ENCODE data around the gene TCHHL1. TPM values are rescaled to one million over a fixed set of nuclear protein-coding genes. Genes with fewer than 3 reads are reported as not detected.

TCHHL1 gene
- total RNA-seq, 1 experiment from 2014 or later = not detected

DNA sequence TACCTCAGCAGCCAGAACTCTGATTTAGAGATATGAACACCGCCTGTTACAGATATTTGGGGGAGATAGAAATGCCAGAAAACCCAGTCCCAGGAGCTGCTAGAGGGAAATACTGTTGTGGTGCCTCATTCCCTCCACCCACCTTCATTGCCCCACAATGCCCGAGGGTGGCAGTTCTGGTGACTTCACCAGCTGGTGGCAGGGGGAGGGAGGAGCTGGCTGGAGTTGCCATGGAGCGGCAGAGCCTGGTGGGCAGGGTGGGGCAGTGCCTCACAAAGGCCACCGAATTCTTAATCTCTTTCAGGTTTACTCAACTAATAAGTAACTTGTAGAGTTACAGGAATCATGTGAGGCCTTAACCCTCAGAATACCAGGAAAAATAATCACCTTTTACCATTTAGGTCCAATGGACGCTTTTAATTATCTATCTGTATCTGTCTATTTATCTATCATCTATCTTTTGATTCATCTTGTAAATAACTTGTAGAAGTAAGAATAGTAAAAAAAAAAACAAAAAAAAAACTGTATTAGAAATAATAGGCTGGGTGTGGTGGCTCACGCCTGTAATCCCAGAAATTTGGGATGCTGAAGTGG is 40.4 kb downstream of the TCHHL1 start (continued):
- TF ChIP-seq, protein P1, sequence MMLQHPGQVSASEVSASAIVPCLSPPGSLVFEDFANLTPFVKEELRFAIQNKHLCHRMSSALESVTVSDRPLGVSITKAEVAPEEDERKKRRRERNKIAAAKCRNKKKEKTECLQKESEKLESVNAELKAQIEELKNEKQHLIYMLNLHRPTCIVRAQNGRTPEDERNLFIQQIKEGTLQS (IDR thresholded peaks at IDR 0.05) = no peak

DNA sequence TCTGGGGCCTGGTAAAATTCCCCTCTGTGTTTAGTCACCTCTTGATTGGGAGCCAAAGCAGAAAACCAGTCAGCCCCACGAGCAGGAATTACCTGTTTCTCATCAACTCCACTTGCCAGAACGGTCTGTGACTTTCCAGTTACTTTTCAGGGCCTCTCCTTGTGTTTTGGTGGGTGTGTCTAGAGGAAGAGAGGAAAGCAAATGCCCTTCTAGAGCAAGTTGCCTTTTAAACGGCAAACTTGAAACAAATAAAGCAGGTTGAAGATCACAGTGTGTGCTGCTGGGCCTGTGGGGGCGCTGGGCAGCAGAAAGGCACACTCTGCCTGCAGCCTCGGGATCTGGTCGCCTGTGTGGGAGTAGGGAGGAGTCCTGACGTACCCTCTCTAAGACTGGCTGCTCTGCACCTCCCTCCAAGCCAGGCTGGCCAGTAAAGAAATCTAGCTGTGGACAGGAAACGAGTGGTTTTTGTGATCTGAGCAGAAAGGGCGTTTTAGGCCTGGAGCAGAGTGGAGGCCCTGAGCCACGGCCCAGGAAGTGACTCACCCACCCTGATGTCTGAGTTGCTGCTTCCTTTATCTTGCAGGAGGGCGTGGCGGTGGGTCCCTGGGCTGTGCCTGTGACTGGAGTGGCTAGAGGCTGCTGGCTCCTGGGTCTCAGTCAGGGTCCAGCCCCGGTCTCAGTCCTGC is 41.0 kb downstream of the TCHHL1 start:
- no peaks in the 10 kb centered on the region for H4K20me1 ChIP-seq (ENCODE audit: insufficient read depth)
- peak; percentile 88 for ATAC-seq
- BruUV-seq (replicated peaks) = no TSS peak
- H3K9me2 ChIP-seq (ENCODE audit: insufficient read depth) = no peaks in the 10 kb centered on the region
- no peaks in the 10 kb centered on the region for H3K36me3 ChIP-seq (ENCODE audit: control insufficient read depth in 1 of 2, insufficient read depth in 2 of 2, low read length in 2 of 2)
- H3K4me1 ChIP-seq (ENCODE audit: control insufficient read depth in 1 of 2, insufficient read depth in 2 of 2, low read length in 2 of 2) = peaks cover 29 to 61% of the 10 kb centered on the region in 2 experiments
- POLR2A ChIA-PET = interaction anchor here (1.2 to 3.0 kb wide), 9 partner anchors 9 to 201 kb away, joined by 3 to 35 read pairs (median 5); partner anchors contain the start of genes S100A10, S100A11 and THEM4
- CTCF ChIA-PET = interaction anchor here (0.7 to 10.2 kb wide), 9 partner anchors 9 to 411 kb away, joined by 3 to 130 read pairs (median 5); partner anchors contain the start of gene S100A11
- intact Hi-C loops (cut with micrococcal nuclease) = loop anchor here (1.0 to 2.0 kb wide), 2 partner anchors 12 to 63 kb away; no protein-coding TSS in a partner anchor
- H3K4me3 ChIP-seq (replicated peaks in 1 of 2; ENCODE audit: low read depth in 1 of 2, low read length in 2 of 2) = peak overlapping the region; percentile 45 to 48
- RAD21 ChIA-PET (ENCODE audit: low non-redundant PET in 1 of 2, low total read pairs in 2 of 2, uncharacterized antibody in 2 of 2, unreplicated experiment in 2 of 2) = interaction anchor here (0.9 to 1.3 kb wide), 3 partner anchors 13 to 138 kb away, joined by 3 to 4 read pairs (median 4); no protein-coding TSS in a partner anchor
- H3K4me2 ChIP-seq (ENCODE audit: low read length) = peak overlapping the region; percentile 78
- H3K9ac ChIP-seq (ENCODE audit: low read length) = peak overlapping the region; percentile 58
- H3K79me2 ChIP-seq (ENCODE audit: insufficient read depth, low read length) = no peaks in the 10 kb centered on the region
- no peak overlapping the region for H2AFZ ChIP-seq (ENCODE audit: low read depth, low read length, poor library complexity, severe bottlenecking)
- 0 out of 4 replicates have a peak, but pooled peaks cover 0 to 6% of the 10 kb centered on the region in 2 experiments for H3K9me3 ChIP-seq (ENCODE audit: control insufficient read depth in 1 of 2, insufficient read depth in 1 of 2, low read depth in 1 of 2, low read length in 2 of 2)
- DNase-seq (ENCODE audit: low read depth, low spot score) = peak; percentile 99
- no peaks in the 10 kb centered on the region for H3K27me3 ChIP-seq (ENCODE audit: insufficient read depth, low read length)
- H3K27ac ChIP-seq (ENCODE audit: low read depth, low read length) = peak overlapping the region; percentile 98
- TF ChIP-seq, protein P2, sequence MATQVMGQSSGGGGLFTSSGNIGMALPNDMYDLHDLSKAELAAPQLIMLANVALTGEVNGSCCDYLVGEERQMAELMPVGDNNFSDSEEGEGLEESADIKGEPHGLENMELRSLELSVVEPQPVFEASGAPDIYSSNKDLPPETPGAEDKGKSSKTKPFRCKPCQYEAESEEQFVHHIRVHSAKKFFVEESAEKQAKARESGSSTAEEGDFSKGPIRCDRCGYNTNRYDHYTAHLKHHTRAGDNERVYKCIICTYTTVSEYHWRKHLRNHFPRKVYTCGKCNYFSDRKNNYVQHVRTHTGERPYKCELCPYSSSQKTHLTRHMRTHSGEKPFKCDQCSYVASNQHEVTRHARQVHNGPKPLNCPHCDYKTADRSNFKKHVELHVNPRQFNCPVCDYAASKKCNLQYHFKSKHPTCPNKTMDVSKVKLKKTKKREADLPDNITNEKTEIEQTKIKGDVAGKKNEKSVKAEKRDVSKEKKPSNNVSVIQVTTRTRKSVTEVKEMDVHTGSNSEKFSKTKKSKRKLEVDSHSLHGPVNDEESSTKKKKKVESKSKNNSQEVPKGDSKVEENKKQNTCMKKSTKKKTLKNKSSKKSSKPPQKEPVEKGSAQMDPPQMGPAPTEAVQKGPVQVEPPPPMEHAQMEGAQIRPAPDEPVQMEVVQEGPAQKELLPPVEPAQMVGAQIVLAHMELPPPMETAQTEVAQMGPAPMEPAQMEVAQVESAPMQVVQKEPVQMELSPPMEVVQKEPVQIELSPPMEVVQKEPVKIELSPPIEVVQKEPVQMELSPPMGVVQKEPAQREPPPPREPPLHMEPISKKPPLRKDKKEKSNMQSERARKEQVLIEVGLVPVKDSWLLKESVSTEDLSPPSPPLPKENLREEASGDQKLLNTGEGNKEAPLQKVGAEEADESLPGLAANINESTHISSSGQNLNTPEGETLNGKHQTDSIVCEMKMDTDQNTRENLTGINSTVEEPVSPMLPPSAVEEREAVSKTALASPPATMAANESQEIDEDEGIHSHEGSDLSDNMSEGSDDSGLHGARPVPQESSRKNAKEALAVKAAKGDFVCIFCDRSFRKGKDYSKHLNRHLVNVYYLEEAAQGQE (IDR thresholded peaks at IDR 0.05; ENCODE audit: low read depth) = no peak
- TF ChIP-seq POLR2A (IDR thresholded peaks at IDR 0.05; ENCODE audit: borderline replicate concordance, extremely low read depth, insufficient read depth, insufficient read length) = peak; percentile 86
- peak; percentile 89 for TF ChIP-seq POLR2AphosphoS5 (IDR thresholded peaks at IDR 0.05; ENCODE audit: low read depth, low read length)
- TF ChIP-seq SIN3A (IDR thresholded peaks at IDR 0.05; ENCODE audit: low read depth) = peak; percentile 85
- no peak for TF ChIP-seq YY1 (IDR thresholded peaks at IDR 0.05; ENCODE audit: extremely low read depth, insufficient replicate concordance, low read depth, low read length)
- TF ChIP-seq, protein P3, sequence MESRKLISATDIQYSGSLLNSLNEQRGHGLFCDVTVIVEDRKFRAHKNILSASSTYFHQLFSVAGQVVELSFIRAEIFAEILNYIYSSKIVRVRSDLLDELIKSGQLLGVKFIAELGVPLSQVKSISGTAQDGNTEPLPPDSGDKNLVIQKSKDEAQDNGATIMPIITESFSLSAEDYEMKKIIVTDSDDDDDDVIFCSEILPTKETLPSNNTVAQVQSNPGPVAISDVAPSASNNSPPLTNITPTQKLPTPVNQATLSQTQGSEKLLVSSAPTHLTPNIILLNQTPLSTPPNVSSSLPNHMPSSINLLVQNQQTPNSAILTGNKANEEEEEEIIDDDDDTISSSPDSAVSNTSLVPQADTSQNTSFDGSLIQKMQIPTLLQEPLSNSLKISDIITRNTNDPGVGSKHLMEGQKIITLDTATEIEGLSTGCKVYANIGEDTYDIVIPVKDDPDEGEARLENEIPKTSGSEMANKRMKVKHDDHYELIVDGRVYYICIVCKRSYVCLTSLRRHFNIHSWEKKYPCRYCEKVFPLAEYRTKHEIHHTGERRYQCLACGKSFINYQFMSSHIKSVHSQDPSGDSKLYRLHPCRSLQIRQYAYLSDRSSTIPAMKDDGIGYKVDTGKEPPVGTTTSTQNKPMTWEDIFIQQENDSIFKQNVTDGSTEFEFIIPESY (IDR thresholded peaks at IDR 0.05; ENCODE audit: extremely low read depth, insufficient replicate concordance, low read length) = peak; percentile 53
- TF ChIP-seq ZFX (IDR thresholded peaks at IDR 0.05) = 0 out of 2 replicates have a peak, but pooled peaks have one; percentile 45
- TF ChIP-seq, protein P4, sequence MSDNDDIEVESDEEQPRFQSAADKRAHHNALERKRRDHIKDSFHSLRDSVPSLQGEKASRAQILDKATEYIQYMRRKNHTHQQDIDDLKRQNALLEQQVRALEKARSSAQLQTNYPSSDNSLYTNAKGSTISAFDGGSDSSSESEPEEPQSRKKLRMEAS (IDR thresholded peaks at IDR 0.05) = peak; percentile 75
- peak; percentile 73 for TF ChIP-seq SRF (IDR thresholded peaks at IDR 0.05; ENCODE audit: low read depth)
- no peak; the same call in 1 of the 2 replicates for TF ChIP-seq ELF1 (IDR thresholded peaks at IDR 0.05; ENCODE audit: borderline replicate concordance, low read depth)
- TF ChIP-seq EGR1 (IDR thresholded peaks at IDR 0.05; ENCODE audit: low read depth) = peak; percentile 86
- no peak for TF ChIP-seq ZNF274 (IDR thresholded peaks at IDR 0.05; ENCODE audit: low read depth, low read length)
- no peak for TF ChIP-seq EZH2phosphoT487 (IDR thresholded peaks at IDR 0.05; ENCODE audit: borderline replicate concordance)
- TF ChIP-seq, protein P1 (IDR thresholded peaks at IDR 0.05) = no peak
- TF ChIP-seq CBX3 (IDR thresholded peaks at IDR 0.05; ENCODE audit: low read depth) = peak; percentile 15; the same call in 1 of the 2 replicates
- TF ChIP-seq EZH2 (IDR thresholded peaks at IDR 0.05) = no peak
- TF ChIP-seq JUND (IDR thresholded peaks at IDR 0.05) = peak; percentile 95

Measured in HCT116 (cell line).